SK-N-SH treated with all-trans-retinoic acid at 6 μM for 48 hours (cell line): ENCODE measurements around the gene DNAH7.

ENCODE experiments used
- ATAC-seq: fragments of 200-7000 bp; cut with Tn5 transposase; 3 replicates; pipeline ENCODE4 v1.9.1; 2020; ENCODE audit warnings: mild to moderate bottlenecking, moderate library complexity
- ARNTL ChIP-seq: fragments of 450-650 bp; formaldehyde crosslinking; IDR thresholded peaks from 2 replicates; pipeline ENCODE4 v1.5.0; 2020; ENCODE audit warnings: low read depth, mild to moderate bottlenecking, moderate library complexity, borderline replicate concordance
- BACH2 ChIP-seq: fragments of 250-450 bp; sonication (Bioruptor Pico); IDR thresholded peaks from 2 replicates; pipeline ENCODE4 v1.9.0; 2021; ENCODE audit warnings: mild to moderate bottlenecking, borderline replicate concordance
- CSDC2 ChIP-seq: fragments of 250-450 bp; sonication (Bioruptor Pico); IDR thresholded peaks from 2 replicates; pipeline ENCODE4 v1.5.0; 2020; ENCODE audit warnings: mild to moderate bottlenecking, moderate library complexity
- ESRRG ChIP-seq: fragments of 250-450 bp; sonication (Bioruptor Pico); IDR thresholded peaks from 2 replicates; pipeline ENCODE4 v1.6.1; 2021; ENCODE audit warnings: mild to moderate bottlenecking
- GLIS3 ChIP-seq: fragments of 250-450 bp; sonication (Bioruptor Pico); IDR thresholded peaks from 2 replicates; pipeline ENCODE4 v1.5.0; 2020; ENCODE audit warnings: mild to moderate bottlenecking, moderate library complexity
- ISL1 ChIP-seq: fragments of 250-450 bp; sonication (Bioruptor Pico); IDR thresholded peaks from 2 replicates; pipeline ENCODE4 v2.1.2; 2022; ENCODE audit warnings: mild to moderate bottlenecking, moderate library complexity
- OSR1 ChIP-seq: fragments of 250-450 bp; sonication (Bioruptor Pico); IDR thresholded peaks from 2 replicates; pipeline ENCODE4 v1.8.0; 2022; ENCODE audit warnings: moderate library complexity, mild to moderate bottlenecking, inconsistent platforms
- PPARA ChIP-seq: fragments of 250-450 bp; sonication (Bioruptor Pico); IDR thresholded peaks from 2 replicates; pipeline ENCODE4 v1.5.0; 2020; ENCODE audit warnings: mild to moderate bottlenecking, borderline replicate concordance
- RARB ChIP-seq: fragments of 250-450 bp; sonication (Bioruptor Pico); IDR thresholded peaks from 2 replicates; pipeline ENCODE4 v1.8.0; 2021; ENCODE audit warnings: mild to moderate bottlenecking, moderate library complexity
- SNAI2 ChIP-seq: fragments of 250-450 bp; sonication (Bioruptor Pico); IDR thresholded peaks from 2 replicates; pipeline ENCODE4 v1.5.0; 2020; ENCODE audit warnings: mild to moderate bottlenecking, moderate library complexity
- TCF4 ChIP-seq: fragments of 250-450 bp; sonication (Bioruptor Pico); IDR thresholded peaks from 2 replicates; pipeline ENCODE4 v1.8.0; 2021; ENCODE audit warnings: mild to moderate bottlenecking, moderate library complexity, borderline replicate concordance
- TOX ChIP-seq: fragments of 250-450 bp; sonication (Bioruptor Pico); IDR thresholded peaks from 2 replicates; pipeline ENCODE4 v1.8.0; 2021; ENCODE audit warnings: mild to moderate bottlenecking, moderate library complexity, borderline replicate concordance
- TSHZ2 ChIP-seq: fragments of 250-450 bp; sonication (Bioruptor Pico); IDR thresholded peaks from 2 replicates; pipeline ENCODE4 v1.5.0; 2020; ENCODE audit warnings: mild to moderate bottlenecking, moderate library complexity
- ZC3H10 ChIP-seq: fragments of 250-450 bp; sonication (Bioruptor Pico); IDR thresholded peaks from 2 replicates; pipeline ENCODE4 v1.5.1; 2021; ENCODE audit warnings: mild to moderate bottlenecking, moderate library complexity
- ZFP3 ChIP-seq: fragments of 250-450 bp; sonication (Bioruptor Pico); IDR thresholded peaks from 2 replicates; pipeline ENCODE4 v1.5.0; 2020; ENCODE audit warnings: mild to moderate bottlenecking, moderate library complexity
- ZFP30 ChIP-seq: fragments of 450-650 bp; formaldehyde crosslinking; IDR thresholded peaks from 2 replicates; pipeline ENCODE4 v1.5.0; 2022; ENCODE audit warnings: mild to moderate bottlenecking, moderate library complexity
- ZNF70 ChIP-seq: fragments of 450-650 bp; formaldehyde crosslinking; IDR thresholded peaks from 2 replicates; pipeline ENCODE4 v1.5.0; 2020; ENCODE audit warnings: mild to moderate bottlenecking, moderate library complexity
- ZNF8 ChIP-seq: fragments of 450-650 bp; formaldehyde crosslinking; IDR thresholded peaks from 2 replicates; pipeline ENCODE4 v1.5.0; 2020; ENCODE audit warnings: mild to moderate bottlenecking, moderate library complexity
- TF ChIP-seq, protein P1 (sequence below): fragments of 250-450 bp; sonication (Bioruptor Pico); IDR thresholded peaks from 2 replicates; pipeline ENCODE4 v1.5.1; 2020; ENCODE audit warnings: low read depth, mild to moderate bottlenecking, moderate library complexity
- TF ChIP-seq, protein P2 (sequence below): fragments of 250-450 bp; sonication (Bioruptor Pico); IDR thresholded peaks from 2 replicates; pipeline ENCODE4 v1.8.0; 2020; ENCODE audit warnings: mild to moderate bottlenecking, moderate library complexity, borderline replicate concordance
- TF ChIP-seq, protein P3 (sequence below): fragments of 250-450 bp; sonication (Bioruptor Pico); IDR thresholded peaks from 2 replicates; pipeline ENCODE4 v1.5.1; 2021; ENCODE audit warnings: mild to moderate bottlenecking, moderate library complexity

Gene DNAH7

DNA sequence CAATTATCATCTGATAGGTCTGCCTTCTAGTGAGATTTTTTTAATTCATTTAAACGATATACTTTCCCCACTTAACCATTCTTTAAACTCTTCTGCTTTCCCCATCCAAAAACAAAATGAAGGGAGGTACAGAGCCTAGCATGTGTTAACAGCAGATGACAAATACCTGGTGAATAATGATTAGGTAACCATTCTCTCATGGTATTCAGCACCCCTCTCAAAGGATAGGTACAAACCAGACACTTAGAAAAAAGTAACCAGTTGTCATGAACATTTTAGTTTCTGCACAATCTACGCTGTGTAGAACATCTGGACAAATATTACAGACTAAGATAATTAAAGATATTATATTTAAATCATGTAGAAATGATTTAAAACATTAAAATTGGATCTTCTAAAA is 56.3 kb downstream of the DNAH7 start (continued):
- TF ChIP-seq, protein P1, sequence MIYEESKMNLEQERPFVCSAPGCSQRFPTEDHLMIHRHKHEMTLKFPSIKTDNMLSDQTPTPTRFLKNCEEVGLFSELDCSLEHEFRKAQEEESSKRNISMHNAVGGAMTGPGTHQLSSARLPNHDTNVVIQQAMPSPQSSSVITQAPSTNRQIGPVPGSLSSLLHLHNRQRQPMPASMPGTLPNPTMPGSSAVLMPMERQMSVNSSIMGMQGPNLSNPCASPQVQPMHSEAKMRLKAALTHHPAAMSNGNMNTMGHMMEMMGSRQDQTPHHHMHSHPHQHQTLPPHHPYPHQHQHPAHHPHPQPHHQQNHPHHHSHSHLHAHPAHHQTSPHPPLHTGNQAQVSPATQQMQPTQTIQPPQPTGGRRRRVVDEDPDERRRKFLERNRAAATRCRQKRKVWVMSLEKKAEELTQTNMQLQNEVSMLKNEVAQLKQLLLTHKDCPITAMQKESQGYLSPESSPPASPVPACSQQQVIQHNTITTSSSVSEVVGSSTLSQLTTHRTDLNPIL (CRISPR knock-in tag) = no peak
- no peak for TF ChIP-seq ZNF8 (CRISPR knock-in tag)
- TF ChIP-seq ZFP30 (CRISPR knock-in tag) = no peak
- no peak for TF ChIP-seq RARB (CRISPR knock-in tag)

GRCh38 chr2:196000551-196000950 is 68.1 kb downstream of the DNAH7 start:
- no peak for ATAC-seq
- TF ChIP-seq ESRRG (CRISPR knock-in tag) (no peak), SNAI2 (CRISPR knock-in tag) (no peak), OSR1 (CRISPR knock-in tag) (no peak), BACH2 (CRISPR knock-in tag) (no peak), ARNTL (CRISPR knock-in tag) (no peak), TCF4 (CRISPR knock-in tag) (no peak)
- TF ChIP-seq, protein P1 (CRISPR knock-in tag) = no peak
- TF ChIP-seq, all 23 proteins: peak for 0

DNA sequence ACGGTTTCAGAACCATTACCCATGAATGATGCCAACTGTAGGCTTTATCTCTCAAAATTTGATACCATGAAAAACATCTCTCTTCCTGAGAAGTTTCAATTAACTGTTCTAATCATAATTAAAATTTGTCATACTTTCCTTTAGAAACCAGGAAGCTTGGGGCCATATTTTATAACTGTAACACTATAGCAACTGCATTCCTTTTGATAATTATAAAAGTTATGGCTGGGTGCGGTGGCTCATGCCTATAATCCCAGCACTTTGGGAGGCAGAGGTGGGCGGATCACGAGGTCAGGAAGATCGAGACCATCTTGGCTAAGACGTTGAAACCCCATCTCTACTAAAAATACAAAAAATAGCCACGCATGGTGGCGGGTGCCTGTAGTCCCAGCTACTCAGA is 70.6 kb downstream of the DNAH7 start:
- no peak for ATAC-seq
- TF ChIP-seq, protein P2, sequence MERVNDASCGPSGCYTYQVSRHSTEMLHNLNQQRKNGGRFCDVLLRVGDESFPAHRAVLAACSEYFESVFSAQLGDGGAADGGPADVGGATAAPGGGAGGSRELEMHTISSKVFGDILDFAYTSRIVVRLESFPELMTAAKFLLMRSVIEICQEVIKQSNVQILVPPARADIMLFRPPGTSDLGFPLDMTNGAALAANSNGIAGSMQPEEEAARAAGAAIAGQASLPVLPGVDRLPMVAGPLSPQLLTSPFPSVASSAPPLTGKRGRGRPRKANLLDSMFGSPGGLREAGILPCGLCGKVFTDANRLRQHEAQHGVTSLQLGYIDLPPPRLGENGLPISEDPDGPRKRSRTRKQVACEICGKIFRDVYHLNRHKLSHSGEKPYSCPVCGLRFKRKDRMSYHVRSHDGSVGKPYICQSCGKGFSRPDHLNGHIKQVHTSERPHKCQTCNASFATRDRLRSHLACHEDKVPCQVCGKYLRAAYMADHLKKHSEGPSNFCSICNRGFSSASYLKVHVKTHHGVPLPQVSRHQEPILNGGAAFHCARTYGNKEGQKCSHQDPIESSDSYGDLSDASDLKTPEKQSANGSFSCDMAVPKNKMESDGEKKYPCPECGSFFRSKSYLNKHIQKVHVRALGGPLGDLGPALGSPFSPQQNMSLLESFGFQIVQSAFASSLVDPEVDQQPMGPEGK = no peak
- TF ChIP-seq, protein P1 (CRISPR knock-in tag) = no peak
- TF ChIP-seq PPARA (CRISPR knock-in tag) = no peak
- no peak for TF ChIP-seq ZNF70 (CRISPR knock-in tag)
- no peak for TF ChIP-seq GLIS3 (CRISPR knock-in tag)
- TF ChIP-seq TOX (CRISPR knock-in tag) = no peak
- TF ChIP-seq BACH2 (CRISPR knock-in tag) = no peak
- TF ChIP-seq TSHZ2 (CRISPR knock-in tag) = no peak
- TF ChIP-seq TCF4 (CRISPR knock-in tag) = no peak
- no peak for TF ChIP-seq ZFP3 (CRISPR knock-in tag)
- TF ChIP-seq ESRRG (CRISPR knock-in tag) = no peak
- TF ChIP-seq, protein P3, sequence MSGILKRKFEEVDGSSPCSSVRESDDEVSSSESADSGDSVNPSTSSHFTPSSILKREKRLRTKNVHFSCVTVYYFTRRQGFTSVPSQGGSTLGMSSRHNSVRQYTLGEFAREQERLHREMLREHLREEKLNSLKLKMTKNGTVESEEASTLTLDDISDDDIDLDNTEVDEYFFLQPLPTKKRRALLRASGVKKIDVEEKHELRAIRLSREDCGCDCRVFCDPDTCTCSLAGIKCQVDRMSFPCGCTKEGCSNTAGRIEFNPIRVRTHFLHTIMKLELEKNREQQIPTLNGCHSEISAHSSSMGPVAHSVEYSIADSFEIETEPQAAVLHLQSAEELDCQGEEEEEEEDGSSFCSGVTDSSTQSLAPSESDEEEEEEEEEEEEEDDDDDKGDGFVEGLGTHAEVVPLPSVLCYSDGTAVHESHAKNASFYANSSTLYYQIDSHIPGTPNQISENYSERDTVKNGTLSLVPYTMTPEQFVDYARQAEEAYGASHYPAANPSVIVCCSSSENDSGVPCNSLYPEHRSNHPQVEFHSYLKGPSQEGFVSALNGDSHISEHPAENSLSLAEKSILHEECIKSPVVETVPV (CRISPR knock-in tag) = no peak
- TF ChIP-seq CSDC2 (CRISPR knock-in tag) = no peak
- no peak for TF ChIP-seq SNAI2 (CRISPR knock-in tag)
- no peak for TF ChIP-seq RARB (CRISPR knock-in tag)
- no peak for TF ChIP-seq ZNF8 (CRISPR knock-in tag)
- no peak for TF ChIP-seq ISL1 (CRISPR knock-in tag)
- no peak for TF ChIP-seq ARNTL (CRISPR knock-in tag)
- TF ChIP-seq ZC3H10 (CRISPR knock-in tag) = no peak
- TF ChIP-seq, all 23 proteins: peak for 0
